HG03045 (cell line): ENCODE data around the gene PTPN22.
"Not testable (repeated sequence)": the region's sequence is repeated elsewhere in the genome, so short reads cannot be mapped to it uniquely, and the experiment has no call there.

Source experiments
- ATAC-seq: cut with Tn5 transposase; IDR thresholded peaks from one replicate; pipeline ENCODE4 v1.9.1; 2021; ENCODE audit warnings: mild to moderate bottlenecking, moderate library complexity; ENCODE audit not compliant: unreplicated experiment

Gene PTPN22

DNA sequence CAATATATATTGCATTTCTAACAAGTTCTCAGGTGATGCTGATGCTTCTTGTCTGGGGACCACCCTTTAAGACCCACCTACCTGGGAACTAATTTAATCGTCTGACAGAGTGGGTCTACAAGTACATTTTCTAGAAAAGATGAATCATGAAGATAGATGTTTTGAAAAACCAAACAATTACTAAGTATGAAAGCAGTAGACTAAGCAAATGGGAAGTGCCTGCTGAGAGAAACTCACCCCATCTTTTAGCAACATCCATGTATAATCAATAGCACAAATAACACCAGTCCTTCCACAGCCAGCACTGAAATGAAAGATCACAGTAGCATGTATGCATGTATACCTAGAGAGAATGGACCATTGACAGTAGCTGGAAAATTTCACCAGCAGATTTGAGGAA lies 17.3 kb downstream of the PTPN22 start:
- no peak for ATAC-seq

DNA sequence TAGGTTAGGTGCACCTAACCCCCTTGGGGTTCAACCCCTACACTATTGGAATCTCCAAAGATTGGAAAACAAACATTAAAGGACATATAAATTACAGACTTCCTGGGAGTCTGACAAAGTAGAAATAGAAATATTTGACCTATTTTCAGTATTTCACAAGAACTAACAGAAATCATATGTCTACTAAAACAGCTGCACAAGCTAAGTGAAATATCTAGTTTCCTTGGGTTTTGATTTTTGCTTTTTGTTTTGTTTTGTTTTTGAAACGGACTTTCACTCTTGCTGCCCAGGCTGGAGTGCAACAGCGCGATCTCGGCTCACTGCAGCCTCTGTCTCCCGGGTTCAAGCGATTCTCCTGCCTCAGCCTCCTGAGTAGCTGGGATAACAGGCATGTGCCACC lies 18.8 kb downstream of the PTPN22 start:
- ATAC-seq = not testable (repeated sequence)

- no peak for ATAC-seq
Measured at GRCh38 chr1:113850127-113850796, 21.2 kb downstream of the PTPN22 start.

DNA sequence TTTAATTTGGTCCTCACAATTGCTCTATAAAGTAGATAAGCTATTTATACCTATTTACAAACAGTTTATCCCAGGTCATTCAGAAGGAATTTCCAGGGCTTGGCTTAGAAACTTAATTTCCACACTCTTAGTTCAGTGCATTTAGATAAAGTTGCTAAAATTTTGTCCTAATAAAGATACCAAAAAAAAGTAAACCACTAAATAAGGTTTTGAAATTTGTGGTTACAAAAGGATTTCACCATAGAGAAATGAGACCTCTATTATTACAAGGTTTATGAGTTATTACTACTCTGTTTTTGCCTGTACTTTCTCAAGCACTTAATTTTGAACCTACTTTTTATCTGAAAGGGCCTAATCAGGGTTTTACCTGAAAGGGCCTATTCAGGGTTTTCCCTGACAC lies 22.4 kb downstream of the PTPN22 start:
- ATAC-seq = no peak

- no peak for ATAC-seq
Measured at GRCh38 chr1:113846391-113847035, 25.0 kb downstream of the PTPN22 start.

DNA sequence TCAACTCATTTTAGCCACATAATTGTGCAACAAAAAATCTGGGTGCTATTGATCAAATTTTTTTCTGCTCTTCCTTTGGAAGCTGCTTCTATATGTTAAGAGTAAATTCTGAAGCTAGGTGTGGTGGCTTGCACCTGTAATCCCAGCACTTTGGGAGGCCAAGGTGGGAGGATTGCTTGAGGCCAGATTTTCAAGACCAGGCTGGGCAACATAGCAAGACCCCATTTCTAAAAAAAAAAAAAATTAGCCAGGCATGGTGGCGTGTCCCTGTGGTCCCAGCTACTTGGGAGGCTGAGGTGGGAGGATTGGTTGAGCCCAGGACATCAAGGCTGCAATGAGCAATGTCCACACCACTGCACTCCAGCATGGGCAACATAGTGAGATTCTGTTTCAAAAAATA lies 35.0 kb downstream of the PTPN22 start:
- ATAC-seq = no peak

- ATAC-seq = no peak
Measured at GRCh38 chr1:113835686-113836290, 35.7 kb downstream of the PTPN22 start.

GRCh38 chr1:113834716-113835115 lies 36.8 kb downstream of the PTPN22 start:
- ATAC-seq = no peak

DNA sequence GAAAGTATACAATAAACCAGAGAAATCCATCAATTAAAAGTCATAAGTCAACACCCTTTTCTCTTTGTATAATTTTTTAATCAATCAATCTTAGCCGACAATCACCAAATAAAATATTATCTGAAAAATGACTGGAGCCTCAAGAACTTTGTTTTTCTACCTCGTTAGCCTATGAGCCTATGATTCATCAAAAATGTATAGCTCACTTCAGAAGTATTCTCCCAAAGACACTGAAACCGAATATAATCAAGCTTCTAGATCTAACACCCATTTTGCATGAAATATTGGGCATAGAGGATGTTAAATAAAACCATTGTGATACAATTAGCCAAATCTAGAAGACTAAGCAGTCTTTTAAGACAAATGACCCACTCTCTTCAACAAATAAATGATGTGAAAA lies 41.5 kb downstream of the PTPN22 start:
- no peak for ATAC-seq

- no peak for ATAC-seq
Measured at GRCh38 chr1:113821916-113822315, 49.6 kb downstream of the PTPN22 start.

DNA sequence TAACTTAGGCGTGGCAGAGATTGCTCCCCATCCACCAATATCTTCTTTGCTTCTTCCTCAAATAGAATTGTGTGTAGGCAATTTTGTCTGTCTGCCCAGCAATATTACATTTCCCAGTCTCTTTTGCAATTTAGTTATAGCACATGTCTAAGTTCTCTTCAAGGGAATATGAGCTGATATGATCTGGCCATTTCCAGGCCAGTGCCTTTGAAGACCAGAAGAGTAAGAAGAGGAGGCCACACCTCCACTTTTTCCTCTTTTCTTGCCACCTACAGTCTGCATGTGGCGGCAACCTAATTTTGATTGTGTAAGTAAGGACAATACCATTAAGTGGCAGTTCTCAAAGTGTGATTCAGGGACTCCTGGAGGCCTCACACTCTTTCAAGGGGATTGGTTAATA lies 52.9 kb downstream of the PTPN22 start:
- ATAC-seq = no peak

DNA sequence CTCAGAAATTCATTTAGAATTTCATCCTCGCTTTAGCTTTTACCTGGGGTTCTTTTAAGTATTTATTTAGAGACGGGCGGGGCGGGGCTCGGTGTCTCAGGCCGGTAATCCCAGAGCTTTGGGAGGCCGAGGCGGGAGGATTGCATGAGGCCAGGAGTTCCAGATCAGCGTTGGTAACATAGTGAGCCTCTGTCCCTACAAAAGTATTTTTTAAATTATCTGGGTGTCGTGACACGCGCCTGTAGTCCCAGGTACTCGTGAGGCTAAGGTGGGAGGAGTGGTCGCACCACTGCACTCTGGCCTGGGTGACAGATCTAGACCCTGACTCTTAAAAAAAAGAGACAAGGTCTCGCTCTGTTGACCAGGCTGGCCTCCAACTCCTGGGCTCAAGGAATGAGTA lies 58.3 kb downstream of the PTPN22 start:
- no peak for ATAC-seq

- no peak for ATAC-seq
Measured at GRCh38 chr1:113812661-113813135, 58.8 kb downstream of the PTPN22 start.

DNA sequence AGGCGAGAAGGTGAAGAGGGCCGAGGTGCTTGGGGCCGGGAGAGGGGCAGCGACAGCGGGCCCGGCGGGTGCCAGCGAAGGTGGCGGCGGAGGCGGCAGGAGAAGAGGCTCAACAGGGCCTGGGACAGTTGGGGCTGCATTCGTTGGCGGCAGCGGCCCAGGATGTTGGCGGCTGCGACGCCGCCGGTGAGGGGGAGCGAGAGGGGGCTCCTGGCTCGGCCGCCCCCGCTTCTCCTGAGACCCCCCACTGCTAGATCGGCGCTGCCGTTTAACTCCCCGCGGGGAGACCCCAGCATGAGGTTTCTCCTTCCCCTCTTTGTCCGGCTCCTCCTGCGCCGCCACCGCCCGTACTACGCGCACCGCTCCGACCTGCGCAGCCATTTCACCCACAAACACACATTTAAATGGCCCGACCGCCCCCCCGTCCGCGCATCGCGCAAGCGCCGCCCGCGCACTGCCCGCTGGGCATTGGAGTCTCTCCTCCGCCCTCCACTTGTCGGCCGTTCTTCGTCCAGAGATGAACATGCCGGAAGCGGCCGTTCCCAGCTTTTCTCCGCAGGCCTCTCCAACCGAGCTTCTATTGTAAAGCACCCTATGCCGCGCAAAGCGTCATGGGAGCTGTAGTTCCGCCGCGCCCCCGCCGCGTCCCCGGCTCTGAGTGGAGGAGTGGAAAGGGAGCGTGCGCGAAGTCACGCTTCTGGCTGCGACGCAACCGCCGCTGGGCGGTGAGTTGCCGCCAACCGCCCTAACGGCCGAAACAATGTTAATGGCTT lies 59.4 kb downstream of the PTPN22 start, which contains the start of gene RSBN1:
Gene RSBN1 (minus strand): TSS at position 589 of the 773 bp plus-strand sequence. CDS start 64 bp downstream, at position 525.
- ATAC-seq = peak; percentile 92

GRCh38 chr1:113811156-113811887 lies 60.2 kb downstream of the PTPN22 start:
- ATAC-seq = peak; percentile 2

GRCh38 chr1:113809670-113810602 lies 61.6 kb downstream of the PTPN22 start:
- no peak for ATAC-seq

DNA sequence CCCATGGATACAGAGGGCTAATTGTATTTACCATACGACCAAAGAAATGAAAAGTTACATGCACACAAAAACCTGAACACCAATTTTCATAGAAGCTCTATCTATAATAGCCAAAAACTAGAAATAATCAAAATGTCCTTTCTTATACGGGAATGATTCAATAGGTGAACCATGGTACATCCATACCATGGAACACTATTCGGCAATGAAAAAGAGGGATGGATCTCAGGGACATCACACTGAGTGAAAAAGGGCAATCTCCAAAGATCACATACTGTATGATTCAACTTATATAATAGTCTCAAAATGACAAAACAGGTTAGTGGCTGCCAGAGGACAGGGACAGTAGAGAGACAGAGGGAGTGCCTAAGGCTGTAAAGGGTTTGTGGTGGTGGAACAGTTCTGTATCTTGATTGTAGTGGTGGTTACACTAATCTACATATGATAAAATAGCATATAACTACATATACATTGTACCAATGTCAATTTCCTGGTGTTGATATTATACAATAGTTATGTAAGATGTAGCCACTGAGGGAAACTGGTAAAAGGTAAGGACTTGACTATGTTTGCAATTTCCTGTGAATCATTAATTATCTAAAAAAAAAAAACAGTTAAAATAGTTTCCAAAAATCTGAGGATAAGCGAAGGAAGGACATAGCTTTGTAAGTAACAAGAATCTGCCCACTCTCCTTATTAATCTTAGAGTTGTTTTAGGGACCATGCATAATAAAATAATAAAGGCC lies 62.9 kb downstream of the PTPN22 start:
- no peak for ATAC-seq

GRCh38 chr1:113805639-113806038 lies 65.9 kb downstream of the PTPN22 start:
- ATAC-seq = no peak

- no peak for ATAC-seq
Measured at GRCh38 chr1:113805256-113805531, 66.3 kb downstream of the PTPN22 start.
